H1 (cell line): ENCODE measurements around the gene PSMD6. TPM values are rescaled to one million over a fixed set of nuclear protein-coding genes. Genes with fewer than 3 reads are reported as not detected.

Experiments used
- CTCF ChIA-PET: fragments of 300-600 bp; sonication (Branson Sonifier 250); formaldehyde crosslinking; loops from one replicate; lab custom pipeline; 2021; ENCODE audit not compliant: partially characterized antibody; lab: Charles Lee
- POLR2A ChIA-PET: fragments of 300-600 bp; sonication (Branson Sonifier 250); formaldehyde crosslinking; loops from one replicate; lab custom pipeline; 2021; ENCODE audit warnings: inconsistent platforms; ENCODE audit not compliant: partially characterized antibody; lab: Charles Lee
- DNase-seq, 2 experiments: peaks; one replicate each; pipeline versions ENCODE4 v3.0.0 to v3.0.0-alpha.2; 2010 to 2022; ENCODE audit warnings: low spot score in 2 of 2, low read depth in 1 of 2, mixed read lengths in 1 of 2
- FAIRE-seq: peaks from 2 replicates; lab custom pipeline; 2011; peaks lifted over from hg19 to GRCh38; lab: Jason Lieb, UNC
- H2AFZ ChIP-seq: 2 replicates; pipeline ENCODE4 v1.8.1; 2012; ENCODE audit warnings: low read length, inconsistent platforms
- H2AK5ac ChIP-seq: 2 replicates; pipeline ENCODE4 v1.6.1; 2013; ENCODE audit warnings: low read depth, low read length
- H2BK120ac ChIP-seq: replicated peaks from 2 replicates; pipeline ENCODE3; 2013; ENCODE audit warnings: low read depth, low read length, inconsistent platforms
- H2BK12ac ChIP-seq: 2 replicates; pipeline ENCODE4 v1.6.1; 2013; ENCODE audit warnings: low read depth, low read length
- H2BK15ac ChIP-seq: 2 replicates; pipeline ENCODE4 v1.6.1; 2013; ENCODE audit warnings: low read length
- H2BK20ac ChIP-seq: 2 replicates; pipeline ENCODE4 v1.6.1; 2013; ENCODE audit warnings: low read length
- H2BK5ac ChIP-seq: 2 replicates; pipeline ENCODE4 v1.6.1; 2013; ENCODE audit warnings: low read depth, low read length
- H3K14ac ChIP-seq: 2 replicates; pipeline ENCODE4 v1.6.1; 2013; ENCODE audit warnings: inconsistent platforms; ENCODE audit not compliant: insufficient read length
- H3K18ac ChIP-seq: 2 replicates; pipeline ENCODE4 v1.6.1; 2013; ENCODE audit warnings: low read length; ENCODE audit errors: extremely low read depth
- H3K23ac ChIP-seq: 2 replicates; pipeline ENCODE4 v1.6.1; 2013; ENCODE audit warnings: inconsistent platforms; ENCODE audit not compliant: insufficient read length
- H3K23me2 ChIP-seq: 2 replicates; pipeline ENCODE4 v1.6.1; 2013; ENCODE audit warnings: low read depth, low read length
- H3K27ac ChIP-seq: 2 replicates; pipeline ENCODE4 v1.6.1; 2011; ENCODE audit warnings: low read depth, low read length, inconsistent platforms
- H3K27me3 ChIP-seq, 4 experiments: replicated peaks in 1 of 4; 1 replicate in 1 of 4; 2 replicates in 3 of 4; pipeline versions ENCODE4 v1.6.1 to v1.8.1; 2011 to 2013; ENCODE audit warnings: low read length in 3 of 4, mild to moderate bottlenecking in 3 of 4, inconsistent platforms in 2 of 4, mixed read lengths in 2 of 4, moderate library complexity in 1 of 4; ENCODE audit not compliant: control insufficient read depth in 3 of 4, insufficient read depth in 3 of 4; ENCODE audit errors: extremely low read depth in 1 of 4
- H3K36me3 ChIP-seq, 4 experiments: 2 replicates each; pipeline versions ENCODE4 v1.6.1 to v1.8.1; 2011 to 2013; ENCODE audit warnings: mild to moderate bottlenecking in 4 of 4, low read length in 3 of 4, moderate library complexity in 2 of 4, control low read depth in 1 of 4, inconsistent platforms in 1 of 4; ENCODE audit not compliant: insufficient read depth in 4 of 4, control insufficient read depth in 2 of 4
- H3K4ac ChIP-seq: replicated peaks from 2 replicates; pipeline ENCODE3; 2013; ENCODE audit warnings: low read length, low read depth, mixed read lengths, inconsistent platforms; ENCODE audit not compliant: insufficient read length
- H3K4me1 ChIP-seq, 4 experiments: replicated peaks in 1 of 4; 1 replicate in 1 of 4; 2 replicates in 3 of 4; pipeline versions ENCODE4 v1.6.1 to v1.8.1; 2011 to 2013; ENCODE audit warnings: low read length in 3 of 4, inconsistent platforms in 2 of 4, mixed read lengths in 1 of 4; ENCODE audit not compliant: insufficient read depth in 4 of 4, control insufficient read depth in 3 of 4
- H3K4me2 ChIP-seq, 2 experiments: 2 replicates each; pipeline versions ENCODE4 v1.6.1 to v1.8.1; 2011 to 2013; ENCODE audit warnings: low read depth in 2 of 2, low read length in 2 of 2, control low read depth in 1 of 2, inconsistent platforms in 1 of 2, mild to moderate bottlenecking in 1 of 2; ENCODE audit not compliant: insufficient read depth in 1 of 2
- H3K4me3 ChIP-seq, 4 experiments: fragments of 200-600, 300-600 bp in 1 of 4; sonication (generic), shearing (Covaris generic), sonication (Bioruptor Twin) in 1 of 4; 2 replicates each; pipeline versions ENCODE4 v1.5.1 to v1.8.1; 2011 to 2016; ENCODE audit warnings: low read length in 4 of 4, low read depth in 3 of 4, control low read depth in 2 of 4, inconsistent platforms in 2 of 4, mild to moderate bottlenecking in 2 of 4, mixed read lengths in 1 of 4, moderate library complexity in 1 of 4; ENCODE audit not compliant: insufficient read depth in 2 of 4; ENCODE audit errors: extremely low read depth in 1 of 4
- H3K56ac ChIP-seq: replicated peaks from 2 replicates; pipeline ENCODE3; 2013; ENCODE audit warnings: low read depth, mild to moderate bottlenecking, mixed read lengths, low read length, inconsistent platforms; ENCODE audit not compliant: insufficient read length
- H3K79me1 ChIP-seq: 2 replicates; pipeline ENCODE4 v1.6.1; 2013; ENCODE audit warnings: low read depth, low read length, control low read depth
- H3K79me2 ChIP-seq, 2 experiments: 2 replicates each; pipeline versions ENCODE4 v1.6.1 to v1.8.1; 2012 to 2013; ENCODE audit warnings: low read length in 2 of 2, mild to moderate bottlenecking in 2 of 2, inconsistent platforms in 1 of 2; ENCODE audit not compliant: insufficient read depth in 2 of 2, control insufficient read depth in 1 of 2
- H3K9ac ChIP-seq, 4 experiments: replicated peaks in 1 of 4; 1 replicate in 1 of 4; 2 replicates in 3 of 4; pipeline versions ENCODE4 v1.6.1 to v1.8.1; 2011 to 2013; ENCODE audit warnings: low read depth in 3 of 4, low read length in 3 of 4, control low read depth in 2 of 4, mild to moderate bottlenecking in 2 of 4, moderate library complexity in 2 of 4, inconsistent platforms in 1 of 4; ENCODE audit errors: extremely low read depth in 1 of 4
- H3K9me3 ChIP-seq, 2 experiments: 2 replicates each; pipeline versions ENCODE4 v1.6.1 to v1.8.1; 2012 to 2013; ENCODE audit warnings: mild to moderate bottlenecking in 2 of 2, moderate library complexity in 2 of 2, control low read depth in 1 of 2, inconsistent platforms in 1 of 2, low read depth in 1 of 2, low read length in 1 of 2, mixed read lengths in 1 of 2; ENCODE audit not compliant: insufficient read depth in 2 of 2
- H4K20me1 ChIP-seq, 2 experiments: replicated peaks in 1 of 2; 2 replicates each; pipeline versions ENCODE3 to v1.8.1; 2011 to 2013; ENCODE audit warnings: inconsistent platforms in 2 of 2, low read length in 2 of 2, mild to moderate bottlenecking in 1 of 2; ENCODE audit not compliant: insufficient read depth in 2 of 2, control insufficient read depth in 1 of 2
- H4K5ac ChIP-seq: 2 replicates; pipeline ENCODE4 v1.6.1; 2013; ENCODE audit warnings: low read length, low read depth, mixed read lengths, inconsistent platforms; ENCODE audit not compliant: insufficient read length
- H4K8ac ChIP-seq: 2 replicates; pipeline ENCODE4 v1.8.0; 2013; ENCODE audit warnings: mild to moderate bottlenecking, moderate library complexity, low read length, inconsistent platforms; ENCODE audit not compliant: insufficient read depth; ENCODE audit errors: extremely low read depth
- H4K91ac ChIP-seq: replicated peaks from 2 replicates; pipeline ENCODE3; 2013; ENCODE audit warnings: low read length, mixed read lengths, inconsistent platforms; ENCODE audit not compliant: insufficient read length
- ATF2 ChIP-seq: IDR thresholded peaks from 2 replicates; pipeline ENCODE4 v1.6.1; 2012; ENCODE audit warnings: low read length, inconsistent platforms
- BRCA1 ChIP-seq: IDR thresholded peaks from 2 replicates; pipeline ENCODE4 v1.6.1; 2012; ENCODE audit warnings: low read depth, low read length, improper control_type of control experiment
- GABPA ChIP-seq: IDR thresholded peaks from 2 replicates; pipeline ENCODE4 v1.6.1; 2011; ENCODE audit warnings: mild to moderate bottlenecking, low read length, moderate library complexity, borderline replicate concordance; ENCODE audit not compliant: insufficient read depth
- HDAC2 ChIP-seq, 2 experiments: fragments of 300-600 bp in 1 of 2; sonication (generic) in 1 of 2; IDR thresholded peaks; 2 replicates each; pipeline ENCODE4 v1.6.1; 2011 to 2012; ENCODE audit warnings: low read depth in 2 of 2, low read length in 2 of 2, mild to moderate bottlenecking in 2 of 2, moderate library complexity in 2 of 2, borderline replicate concordance in 1 of 2, inconsistent platforms in 1 of 2
- HDAC6 ChIP-seq: IDR thresholded peaks from one replicate; pipeline ENCODE4 v1.7.1; 2012; ENCODE audit warnings: low read depth, mild to moderate bottlenecking, inconsistent platforms, low read length, moderate library complexity
- KDM5A ChIP-seq: fragments of 200-600 bp; IDR thresholded peaks from 2 replicates; pipeline ENCODE4 v1.7.1; 2012; ENCODE audit warnings: mild to moderate bottlenecking, low read length, inconsistent platforms, mixed read lengths
- MAFK ChIP-seq: IDR thresholded peaks from 2 replicates; pipeline ENCODE4 v1.6.1; 2012; ENCODE audit warnings: low read depth, mild to moderate bottlenecking, improper control_type of control experiment, low read length
- PHF8 ChIP-seq: fragments of 200-600 bp; sonication (generic); conservative IDR thresholded peaks from 2 replicates; pipeline ENCODE4 v1.7.1; 2012; ENCODE audit warnings: low read depth, mild to moderate bottlenecking, inconsistent platforms, low read length, moderate library complexity
- RBBP5 ChIP-seq: IDR thresholded peaks from 2 replicates; pipeline ENCODE4 v1.7.1; 2012; ENCODE audit warnings: low read depth, mild to moderate bottlenecking, inconsistent platforms, low read length, moderate library complexity, borderline replicate concordance
- SP2 ChIP-seq: IDR thresholded peaks from 2 replicates; pipeline ENCODE4 v1.6.1; 2012; ENCODE audit warnings: mild to moderate bottlenecking, low read length, inconsistent platforms
- TCF12 ChIP-seq: IDR thresholded peaks from 2 replicates; pipeline ENCODE4 v1.6.1; 2011; ENCODE audit warnings: low read depth, mild to moderate bottlenecking, low read length
- YY1 ChIP-seq: IDR thresholded peaks from 2 replicates; pipeline ENCODE4 v1.6.1; 2011; ENCODE audit warnings: low read depth, mild to moderate bottlenecking, low read length
- WGBS, 2 experiments: shearing (Covaris generic) in 1 of 2; methylation state at CpG; one replicate each; pipeline versions ENCODE4 v1.1.6 to v1.1.7; 2013 to 2015; ENCODE audit warnings: low lambda C conversion rate in 2 of 2, mixed read lengths in 2 of 2, inconsistent platforms in 1 of 2, low coverage in 1 of 2, missing lambda C conversion rate in 1 of 2; ENCODE audit not compliant: insufficient replicate concordance in 2 of 2, insufficient coverage in 1 of 2, insufficient read length in 1 of 2; ENCODE audit errors: extremely low coverage in 1 of 2, missing lambda C conversion rate in 1 of 2; 5-methylcytosine and 5-hydroxymethylcytosine counted together
- polyA plus RNA-seq, 7 experiments: library from polyadenylated mRNA; depleted of rRNA in 3 of 7; stranded (reverse) in 5 of 7; unstranded in 2 of 7; fragments of >200 nt in 5 of 7; fragments of 200-250 nt in 2 of 7; gene quantifications; 1 replicate in 5 of 7; 2 replicates in 1 of 7; 4 replicates in 1 of 7; pipeline versions ENCODE4 v1.2.1 to v1.2.3, GENCODE V29; 2011 to 2013; ENCODE audit warnings: missing spikeins in 2 of 7, mixed read lengths in 2 of 7
- total RNA-seq: library from RNA; stranded (reverse); fragmentation: NEBNext Ultra II Directional; extraction: Animal tissue kit (Norgen Biotek cat#: 25700); gene quantifications from 2 replicates; pipeline ENCODE4 v1.2.1, GENCODE V29; 2021

Gene PSMD6
- total and polyA plus RNA-seq, 2 of the 8 experiments (the other 6 are each of a cell fraction or from before 2014, with no cell fraction given) = 43.7 to 104 TPM

- Histone ChIP-seq H2AK5ac (no peak overlapping the region), H4K20me1 (peaks cover 0 to 4% of the 10 kb centered on the region in 2 experiments), H4K5ac (no peak overlapping the region), H3K79me2 (peaks cover 0 to 8% of the 10 kb centered on the region in 2 experiments; a peak in 1 of 4 replicates), H2BK20ac (no peak overlapping the region), H2BK12ac (no peak overlapping the region), H3K27ac (no peak overlapping the region), H4K8ac (no peak overlapping the region), H3K36me3 (peaks cover 0 to 8% (median 3%) of the 10 kb centered on the region in 4 experiments; a peak in 3 of 8 replicates), H3K4me3 (no peak overlapping the region), H3K56ac (no peak overlapping the region), H3K23ac (no peak overlapping the region), H2BK15ac (no peak overlapping the region), H3K79me1 (no peaks in the 10 kb centered on the region; the same call in 1 of the 2 replicates), H3K27me3 (no peaks in the 10 kb centered on the region), H3K4me2 (no peak overlapping the region), H3K4me1 (peaks cover 0 to 4% (median under 1%) of the 10 kb centered on the region in 4 experiments; a peak in 3 of 7 replicates), H4K91ac (no peak overlapping the region), H3K14ac (no peak overlapping the region), H3K9ac (no peak overlapping the region), H2AFZ (no peak overlapping the region), H2BK120ac (no peak overlapping the region), H3K18ac (no peak overlapping the region), H3K4ac (no peak overlapping the region), H3K9me3 (no peaks in the 10 kb centered on the region), H3K23me2 (no peaks in the 10 kb centered on the region), H2BK5ac (no peak overlapping the region)
- FAIRE-seq (no peak), DNase-seq (no peak)
- ChIA-PET POLR2A (interaction anchor here (1.0 to 1.1 kb wide), 2 partner anchors 12 to 17 kb away, joined by 3 read pairs; no protein-coding TSS in a partner anchor), CTCF (interaction anchor here (0.5 to 3.3 kb wide), 11 partner anchors 9 to 161 kb away, joined by 3 to 16 read pairs (median 3); partner anchors contain the start of gene PSMD6)
- WGBS, 2 experiments = 85 to 100% methylated on average over 1 to 4 of the region's 4 CpGs
- TF ChIP-seq PHF8 (no peak), MAFK (no peak), YY1 (no peak), BRCA1 (no peak), SP2 (no peak), KDM5A (no peak), TCF12 (no peak), RBBP5 (no peak), HDAC6 (no peak), HDAC2 (IDR thresholded peaks at IDR 0.05; ENCODE audit: borderline replicate concordance in 1 of 2, low read depth in 2 of 2, low read length in 2 of 2) (no peak), ATF2 (no peak), GABPA (no peak)
Observed at GRCh38 chr3:63977893-63978292, 45.4 kb downstream of the PSMD6 start.
